Trophoblast cell (in vitro differentiated cells and primary cell): ENCODE data around the gene RSRC2.

Experiments
- DNase-seq, 2 donors: peaks; one replicate each; pipeline ENCODE4 v3.0.0-alpha.2; 2016
- H2AFZ ChIP-seq: 2 replicates; pipeline ENCODE4 v1.6.1; 2013; ENCODE audit warnings: low read length, moderate library complexity, mild to moderate bottlenecking; ENCODE audit not compliant: insufficient read depth, poor library complexity
- H2AK5ac ChIP-seq: 2 replicates; pipeline ENCODE4 v1.6.1; 2013; ENCODE audit warnings: mild to moderate bottlenecking, low read length
- H2BK120ac ChIP-seq: 2 replicates; pipeline ENCODE4 v1.6.1; 2013; ENCODE audit warnings: low read length, mild to moderate bottlenecking, moderate library complexity; ENCODE audit not compliant: insufficient read depth, poor library complexity
- H2BK12ac ChIP-seq: 2 replicates; pipeline ENCODE4 v1.6.1; 2013; ENCODE audit warnings: mild to moderate bottlenecking, low read length, moderate library complexity
- H2BK5ac ChIP-seq: 2 replicates; pipeline ENCODE4 v1.6.1; 2013; ENCODE audit warnings: low read length, low read depth, moderate library complexity, mild to moderate bottlenecking; ENCODE audit not compliant: poor library complexity
- H3K14ac ChIP-seq: 2 replicates; pipeline ENCODE4 v1.6.1; 2013; ENCODE audit warnings: mild to moderate bottlenecking, low read length
- H3K18ac ChIP-seq: 2 replicates; pipeline ENCODE4 v1.6.1; 2013; ENCODE audit warnings: mild to moderate bottlenecking, low read length
- H3K23ac ChIP-seq: 2 replicates; pipeline ENCODE4 v1.6.1; 2013; ENCODE audit warnings: low read length
- H3K27ac ChIP-seq: 2 replicates; pipeline ENCODE4 v1.5.1; 2013; ENCODE audit warnings: low read depth, mild to moderate bottlenecking, inconsistent platforms, low read length, moderate library complexity
- H3K27me3 ChIP-seq: 2 replicates; pipeline ENCODE4 v1.6.1; 2013; ENCODE audit warnings: inconsistent platforms, mild to moderate bottlenecking, low read length, moderate library complexity; ENCODE audit not compliant: insufficient read depth
- H3K36me3 ChIP-seq, 2 experiments: 1 replicate in 1 of 2; 2 replicates in 1 of 2; pipeline ENCODE4 v1.6.1; 2013; ENCODE audit warnings: low read length in 2 of 2, mild to moderate bottlenecking in 2 of 2, moderate library complexity in 1 of 2; ENCODE audit not compliant: insufficient read depth in 2 of 2, control insufficient read depth in 1 of 2
- H3K4ac ChIP-seq: 2 replicates; pipeline ENCODE4 v1.6.1; 2013; ENCODE audit warnings: low read depth, mild to moderate bottlenecking, low read length, moderate library complexity
- H3K4me1 ChIP-seq, 2 experiments: 1 replicate in 1 of 2; 2 replicates in 1 of 2; pipeline ENCODE4 v1.6.1; 2013; ENCODE audit warnings: low read length in 2 of 2, mild to moderate bottlenecking in 2 of 2, moderate library complexity in 1 of 2; ENCODE audit not compliant: insufficient read depth in 2 of 2, control insufficient read depth in 1 of 2
- H3K4me2 ChIP-seq: 2 replicates; pipeline ENCODE4 v1.6.1; 2013; ENCODE audit warnings: inconsistent platforms, mild to moderate bottlenecking, low read length, moderate library complexity
- H3K4me3 ChIP-seq: 2 replicates; pipeline ENCODE4 v1.5.1; 2013; ENCODE audit warnings: mild to moderate bottlenecking, low read depth, low read length, inconsistent platforms
- H3K79me1 ChIP-seq: one replicate; pipeline ENCODE4 v1.6.1; 2013; ENCODE audit warnings: low read length
- H3K79me2 ChIP-seq: 2 replicates; pipeline ENCODE4 v1.6.1; 2013; ENCODE audit warnings: low read length, mild to moderate bottlenecking; ENCODE audit not compliant: control insufficient read depth, insufficient read depth, poor library complexity
- H3K9ac ChIP-seq: 2 replicates; pipeline ENCODE4 v1.6.1; 2013; ENCODE audit warnings: mild to moderate bottlenecking, low read length
- H3K9me3 ChIP-seq: 2 replicates; pipeline ENCODE4 v1.6.1; 2013; ENCODE audit warnings: low read depth, mild to moderate bottlenecking, control low read depth, inconsistent platforms, low read length; ENCODE audit not compliant: insufficient read depth
- H4K12ac ChIP-seq: 2 replicates; pipeline ENCODE4 v1.6.1; 2013; ENCODE audit warnings: low read depth, mild to moderate bottlenecking, low read length, moderate library complexity
- H4K8ac ChIP-seq: 2 replicates; pipeline ENCODE4 v1.6.1; 2013; ENCODE audit warnings: low read depth, mild to moderate bottlenecking, low read length, moderate library complexity
- H4K91ac ChIP-seq: one replicate; pipeline ENCODE4 v1.6.1; 2013; ENCODE audit warnings: low read depth, mild to moderate bottlenecking, low read length, moderate library complexity
- WGBS: extraction: QIAGEN DNeasy Blood & Tissue Kit; methylation state at CpG from one replicate; pipeline ENCODE4 v1.1.7; 2013; ENCODE audit warnings: missing lambda C conversion rate; ENCODE audit not compliant: insufficient read length, insufficient coverage; ENCODE audit errors: extremely low coverage; 5-methylcytosine and 5-hydroxymethylcytosine counted together

Gene RSRC2

GRCh38 chr12:122519418-122519817 lies 7.3 kb downstream of the RSRC2 start:
- H3K27ac ChIP-seq: no peak overlapping the region
- no peak overlapping the region for H3K18ac ChIP-seq
- no peak overlapping the region for H3K4me2 ChIP-seq
- no CpG with 5 or more reads among the region's 1 CpG for WGBS
- H3K23ac ChIP-seq: no peak overlapping the region
- H4K91ac ChIP-seq: no peak overlapping the region
- no peaks in the 10 kb centered on the region for H3K79me1 ChIP-seq
- no peak overlapping the region for H2BK12ac ChIP-seq
- no peak overlapping the region for H2BK120ac ChIP-seq
- H3K4me1 ChIP-seq: peaks cover 3% of the 10 kb centered on the region in 2 experiments
- H2AFZ ChIP-seq: no peak overlapping the region
- no peak overlapping the region for H3K4ac ChIP-seq
- no peaks in the 10 kb centered on the region for H3K27me3 ChIP-seq
- peaks cover 5% of the 10 kb centered on the region for H3K79me2 ChIP-seq
- H3K14ac ChIP-seq: no peak overlapping the region
- no peak overlapping the region for H4K8ac ChIP-seq
- H3K36me3 ChIP-seq: peaks cover 25 to 45% of the 10 kb centered on the region in 2 experiments
- no peaks in the 10 kb centered on the region for H3K9me3 ChIP-seq
- no peak overlapping the region for H2BK5ac ChIP-seq
- H2AK5ac ChIP-seq: no peak overlapping the region
- no peak overlapping the region for H3K9ac ChIP-seq
- H3K4me3 ChIP-seq: no peak overlapping the region
- H4K12ac ChIP-seq: no peak overlapping the region
- no peak for DNase-seq

- H3K9me3 ChIP-seq: no peaks in the 10 kb centered on the region
Measured at GRCh38 chr12:122518908-122519307, 7.8 kb downstream of the RSRC2 start.

GRCh38 chr12:122517877-122518276 lies 8.9 kb downstream of the RSRC2 start:
- Histone ChIP-seq H3K36me3 (peaks cover 30 to 48% of the 10 kb centered on the region in 2 experiments), H3K9me3 (no peaks in the 10 kb centered on the region)
- no CpG with 5 or more reads among the region's 5 CpGs for WGBS

More at GRCh38 chr12:122518908-122519307, 7.8 kb downstream of the RSRC2 start:
- no peak overlapping the region for H2BK120ac ChIP-seq
- H3K4ac ChIP-seq: no peak overlapping the region
- WGBS: no CpG with 5 or more reads among the region's 1 CpG
- H2AFZ ChIP-seq: no peak overlapping the region
- H3K18ac ChIP-seq: no peak overlapping the region
- peaks cover 3% of the 10 kb centered on the region in 2 experiments for H3K4me1 ChIP-seq
- H2AK5ac ChIP-seq: no peak overlapping the region
- H2BK12ac ChIP-seq: no peak overlapping the region
- no peak overlapping the region for H4K91ac ChIP-seq
- no peak overlapping the region for H4K12ac ChIP-seq
- peaks cover 28 to 47% of the 10 kb centered on the region in 2 experiments for H3K36me3 ChIP-seq
- no peak overlapping the region for H3K23ac ChIP-seq
- H3K79me1 ChIP-seq: no peaks in the 10 kb centered on the region
- no peak overlapping the region for H4K8ac ChIP-seq
- DNase-seq: no peak
- no peak overlapping the region for H2BK5ac ChIP-seq
- no peak overlapping the region for H3K4me2 ChIP-seq
- peaks cover 5% of the 10 kb centered on the region for H3K79me2 ChIP-seq
- no peak overlapping the region for H3K27ac ChIP-seq
- no peak overlapping the region for H3K9ac ChIP-seq
- H3K4me3 ChIP-seq: no peak overlapping the region
- H3K14ac ChIP-seq: no peak overlapping the region
- no peaks in the 10 kb centered on the region for H3K27me3 ChIP-seq

GRCh38 chr12:122516544-122517361 lies 10.0 kb downstream of the RSRC2 start:
- H3K27ac ChIP-seq: no peak overlapping the region
- H3K9me3 ChIP-seq: no peaks in the 10 kb centered on the region
- no peak overlapping the region for H3K4ac ChIP-seq
- no peaks in the 10 kb centered on the region for H3K79me1 ChIP-seq
- no peak overlapping the region for H3K18ac ChIP-seq
- H3K27me3 ChIP-seq: no peaks in the 10 kb centered on the region
- H4K91ac ChIP-seq: no peak overlapping the region
- H3K36me3 ChIP-seq: peaks cover 37 to 56% of the 10 kb centered on the region in 2 experiments
- no peak overlapping the region for H2BK12ac ChIP-seq
- no peak overlapping the region for H3K4me2 ChIP-seq
- no peak overlapping the region for H4K12ac ChIP-seq
- no peak overlapping the region for H2AFZ ChIP-seq
- DNase-seq: no peak
- no CpG with 5 or more reads among the region's 13 CpGs for WGBS
- H3K9ac ChIP-seq: no peak overlapping the region
- no peak overlapping the region for H3K4me3 ChIP-seq
- no peaks in the 10 kb centered on the region for H3K4me1 ChIP-seq
- H2AK5ac ChIP-seq: no peak overlapping the region
- H2BK5ac ChIP-seq: no peak overlapping the region
- no peak overlapping the region for H4K8ac ChIP-seq
- peaks cover 1% of the 10 kb centered on the region for H3K79me2 ChIP-seq
- H3K14ac ChIP-seq: no peak overlapping the region
- H3K23ac ChIP-seq: no peak overlapping the region
- no peak overlapping the region for H2BK120ac ChIP-seq

More at GRCh38 chr12:122517877-122518276, 8.9 kb downstream of the RSRC2 start:
- H4K12ac ChIP-seq: no peak overlapping the region
- no peak overlapping the region for H3K23ac ChIP-seq
- H3K4me1 ChIP-seq: no peaks in the 10 kb centered on the region
- no peak overlapping the region for H3K18ac ChIP-seq
- H4K8ac ChIP-seq: no peak overlapping the region
- no peak overlapping the region for H3K4me2 ChIP-seq
- no peak for DNase-seq
- H3K79me2 ChIP-seq: peaks cover 2% of the 10 kb centered on the region
- no peak overlapping the region for H2BK120ac ChIP-seq
- H2AFZ ChIP-seq: no peak overlapping the region
- H3K79me1 ChIP-seq: no peaks in the 10 kb centered on the region
- H3K4ac ChIP-seq: no peak overlapping the region
- H2AK5ac ChIP-seq: no peak overlapping the region
- H3K27me3 ChIP-seq: no peaks in the 10 kb centered on the region
- no peak overlapping the region for H3K14ac ChIP-seq
- H4K91ac ChIP-seq: no peak overlapping the region
- H2BK12ac ChIP-seq: no peak overlapping the region
- H3K9ac ChIP-seq: no peak overlapping the region
- H3K27ac ChIP-seq: no peak overlapping the region
- H2BK5ac ChIP-seq: no peak overlapping the region
- H3K4me3 ChIP-seq: no peak overlapping the region
